ENCODE results near the gene DEFB124. TPM values are rescaled to one million over a fixed set of nuclear protein-coding genes. Genes with fewer than 3 reads are reported as not detected.

The DEFB124 gene
- polyA plus RNA-seq, 1 donor (not counting 4 experiments of a cell fraction or from before 2014, with no cell fraction given), result not detected

- no peaks in the 10 kb centered on the region for H3K36me3 ChIP-seq (ENCODE audit: control insufficient read depth in 2 of 2, extremely low read depth in 1 of 2, insufficient read depth in 2 of 2, low read length in 2 of 2)
- no peaks in the 10 kb centered on the region for H3K79me2 ChIP-seq (ENCODE audit: control insufficient read depth, insufficient read depth, low read length)
- FAIRE-seq (no peak), DNase-seq (ENCODE audit: low read depth, low spot score) (no peak)
- no peak overlapping the region for H3K4me3 ChIP-seq (ENCODE audit: control insufficient read depth in 2 of 3, extremely low read depth in 1 of 3, insufficient read depth in 2 of 3, low read depth in 1 of 3, low read length in 3 of 3)
- no peak overlapping the region for H3K27ac ChIP-seq (ENCODE audit: control insufficient read depth, insufficient read depth, low read length)
- H4K20me1 ChIP-seq (ENCODE audit: control insufficient read depth, extremely low read depth, insufficient read depth, low read length), result no peaks in the 10 kb centered on the region
- no peaks in the 10 kb centered on the region for H3K9me1 ChIP-seq (ENCODE audit: control insufficient read depth, extremely low read depth, insufficient read depth, low read length)
- no peak overlapping the region for H3K4me2 ChIP-seq (ENCODE audit: control insufficient read depth, extremely low read depth, insufficient read depth, low read depth, low read length)
- H3K27me3 ChIP-seq (ENCODE audit: control insufficient read depth, extremely low read depth, insufficient read depth, low read length), result peaks cover 1% of the 10 kb centered on the region
- no peaks in the 10 kb centered on the region for H3K9me3 ChIP-seq (ENCODE audit: control insufficient read depth, low read depth, low read length)
- no peaks in the 10 kb centered on the region for H3K4me1 ChIP-seq (ENCODE audit: control insufficient read depth, extremely low read depth, insufficient read depth, low read length)
- H2AFZ ChIP-seq (ENCODE audit: control insufficient read depth, low read length), result no peak overlapping the region
- dilution Hi-C loops (cut with MboI; ENCODE audit: extremely low pct_ligation_motif_present, low sequenced_read_pairs), result no loop called here
- TF ChIP-seq CTCF (optimal IDR thresholded peaks at IDR 0.05 in 1 of 3, IDR thresholded peaks at IDR 0.05 in 1 of 3, conservative IDR thresholded peaks at IDR 0.05 in 1 of 3; ENCODE audit: extremely low read depth in 1 of 3, insufficient read depth in 2 of 3, low read length in 3 of 3) (no peak), EZH2 (IDR thresholded peaks at IDR 0.05; ENCODE audit: low read length) (no peak)
- H3K9ac ChIP-seq (ENCODE audit: control insufficient read depth, extremely low read depth, insufficient read depth, low read length), result no peak overlapping the region
Measured at GRCh38 chr20:31490752-31491151, 15.8 kb upstream of the DEFB124 start.

GRCh38 chr20:31489152-31489551 lies 14.2 kb upstream of the DEFB124 start:
- FAIRE-seq, result no peak
- H3K27me3 ChIP-seq (ENCODE audit: control insufficient read depth, extremely low read depth, insufficient read depth, low read length), result peaks cover 15% of the 10 kb centered on the region
- no peaks in the 10 kb centered on the region for H3K9me3 ChIP-seq (ENCODE audit: control insufficient read depth, low read depth, low read length)
- TF ChIP-seq CTCF (optimal IDR thresholded peaks at IDR 0.05 in 1 of 3, IDR thresholded peaks at IDR 0.05 in 1 of 3, conservative IDR thresholded peaks at IDR 0.05 in 1 of 3; ENCODE audit: extremely low read depth in 1 of 3, insufficient read depth in 2 of 3, low read length in 3 of 3), result no peak
- no peak for TF ChIP-seq EZH2 (IDR thresholded peaks at IDR 0.05; ENCODE audit: low read length)
- dilution Hi-C loops (cut with MboI; ENCODE audit: extremely low pct_ligation_motif_present, low sequenced_read_pairs), result no loop called here
- no peak overlapping the region for H3K4me2 ChIP-seq (ENCODE audit: control insufficient read depth, extremely low read depth, insufficient read depth, low read depth, low read length)
- H2AFZ ChIP-seq (ENCODE audit: control insufficient read depth, low read length), result no peak overlapping the region
- H3K9me1 ChIP-seq (ENCODE audit: control insufficient read depth, extremely low read depth, insufficient read depth, low read length), result no peaks in the 10 kb centered on the region
- no peaks in the 10 kb centered on the region for H4K20me1 ChIP-seq (ENCODE audit: control insufficient read depth, extremely low read depth, insufficient read depth, low read length)
- no peak overlapping the region for H3K4me3 ChIP-seq (ENCODE audit: control insufficient read depth in 2 of 3, extremely low read depth in 1 of 3, insufficient read depth in 2 of 3, low read depth in 1 of 3, low read length in 3 of 3)
- no peaks in the 10 kb centered on the region for H3K4me1 ChIP-seq (ENCODE audit: control insufficient read depth, extremely low read depth, insufficient read depth, low read length)
- H3K27ac ChIP-seq (ENCODE audit: control insufficient read depth, insufficient read depth, low read length), result no peak overlapping the region
- H3K79me2 ChIP-seq (ENCODE audit: control insufficient read depth, insufficient read depth, low read length), result no peaks in the 10 kb centered on the region
- no peak for DNase-seq (ENCODE audit: low read depth, low spot score)
- H3K36me3 ChIP-seq (ENCODE audit: control insufficient read depth in 2 of 2, extremely low read depth in 1 of 2, insufficient read depth in 2 of 2, low read length in 2 of 2), result no peaks in the 10 kb centered on the region
- no peak overlapping the region for H3K9ac ChIP-seq (ENCODE audit: control insufficient read depth, extremely low read depth, insufficient read depth, low read length)
